GM18870 (cell line): ENCODE measurements around the gene RASGRF1.

Experiments
- ATAC-seq: cut with Tn5 transposase; IDR thresholded peaks from one replicate; pipeline ENCODE4 v1.9.1; 2021; ENCODE audit warnings: moderate library complexity; ENCODE audit not compliant: unreplicated experiment

Gene RASGRF1

DNA sequence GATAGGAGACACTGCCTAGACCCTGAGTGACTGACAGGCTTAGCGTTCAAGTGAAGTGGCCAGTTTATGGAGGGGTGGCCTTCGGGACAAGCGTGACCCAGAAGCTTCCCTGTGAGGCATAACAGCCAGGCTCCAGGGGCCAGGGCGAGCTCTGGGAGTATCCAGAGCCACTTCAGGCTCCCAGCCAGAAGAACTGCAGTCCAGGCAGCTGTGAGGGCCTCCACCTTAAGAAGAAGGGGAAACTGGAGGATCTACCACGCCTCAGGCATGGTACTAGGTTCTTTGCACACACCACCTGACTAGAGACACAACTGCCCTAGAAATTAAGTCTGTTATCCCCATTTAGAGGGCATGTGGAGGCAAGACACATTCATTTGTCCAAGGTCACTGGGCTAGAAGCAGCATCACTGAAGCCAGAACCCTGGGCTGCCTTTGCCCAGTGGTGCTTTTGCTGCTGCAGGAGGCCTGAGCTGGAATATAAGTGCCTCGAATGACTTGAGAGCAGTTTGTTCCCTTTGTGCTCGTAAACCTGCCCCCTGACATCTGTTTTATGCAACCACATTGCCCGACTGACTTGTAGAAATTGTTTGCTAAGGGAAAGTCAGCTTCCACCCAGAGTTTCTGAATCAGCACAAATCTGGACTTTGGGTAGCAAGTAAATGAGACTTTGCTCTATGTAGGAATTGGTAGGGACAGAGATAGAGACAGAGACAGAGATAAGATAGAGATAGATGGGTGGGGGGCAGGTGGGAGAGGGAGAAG, 23.3 kb downstream of the RASGRF1 start:
- no peak for ATAC-seq

DNA sequence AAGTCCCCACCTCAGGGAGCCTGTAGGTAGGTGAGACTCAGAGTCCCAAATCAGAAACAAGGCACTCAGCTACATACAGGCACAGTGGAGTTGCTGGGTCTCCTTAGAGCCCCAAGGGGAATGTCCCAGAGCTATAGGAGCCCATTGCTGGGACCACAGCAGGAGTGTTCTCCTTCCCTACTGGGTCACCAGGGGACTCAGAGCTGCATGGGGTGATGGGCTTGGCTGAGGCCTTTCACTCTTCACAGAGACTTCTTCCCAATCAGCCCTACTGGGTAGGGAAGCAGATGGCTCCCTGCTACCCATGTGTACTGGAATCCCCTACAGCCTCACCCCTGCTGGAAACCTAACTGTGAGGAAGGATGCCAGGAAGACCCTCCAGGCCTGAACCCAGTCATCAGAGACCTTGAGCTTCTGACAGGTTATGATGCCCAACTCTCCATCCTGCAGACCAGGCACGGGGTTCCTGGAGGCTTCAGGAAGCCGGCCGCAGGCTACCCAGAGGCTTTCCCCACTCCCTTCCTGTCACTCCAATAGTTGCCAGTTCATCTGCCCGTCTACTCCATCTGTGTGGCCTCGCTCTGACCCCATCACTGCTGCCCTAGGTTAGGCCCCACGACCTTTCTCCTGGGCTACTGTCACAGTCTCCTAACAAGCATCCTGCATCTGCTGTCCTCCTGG, 24.0 kb downstream of the RASGRF1 start:
- no peak for ATAC-seq

DNA sequence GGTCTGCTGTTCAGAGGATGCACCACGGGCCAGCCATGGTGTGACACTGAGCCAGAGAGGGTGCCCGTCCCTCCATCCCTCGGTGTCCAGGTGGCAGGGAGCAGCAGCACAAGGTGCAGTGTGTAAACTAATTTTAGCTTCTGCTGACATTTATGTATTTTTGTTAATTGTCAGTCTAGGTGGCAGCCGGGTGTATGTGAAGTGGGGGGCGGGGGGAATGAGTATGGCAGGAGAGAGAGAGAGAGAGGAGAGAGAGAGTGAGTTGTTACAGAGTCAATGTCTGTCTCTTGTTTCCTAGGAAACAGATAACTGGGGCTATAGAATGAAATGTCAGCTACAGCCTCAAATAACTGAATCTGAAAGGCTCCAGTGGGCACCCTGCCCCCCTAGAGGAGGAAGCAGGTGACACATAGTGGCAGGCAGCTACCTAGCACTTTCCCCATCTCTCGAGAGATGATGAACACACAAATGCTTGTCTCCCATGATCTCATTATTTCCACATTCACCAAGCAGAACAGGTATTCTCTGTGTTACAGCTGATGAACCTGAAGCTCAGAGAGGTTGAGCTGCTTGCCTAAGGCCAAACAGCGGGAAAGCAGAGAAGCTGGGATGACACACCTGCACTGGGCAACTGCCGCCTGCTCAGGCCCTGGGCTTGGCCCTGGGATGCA, 24.7 kb downstream of the RASGRF1 start:
- no peak for ATAC-seq

DNA sequence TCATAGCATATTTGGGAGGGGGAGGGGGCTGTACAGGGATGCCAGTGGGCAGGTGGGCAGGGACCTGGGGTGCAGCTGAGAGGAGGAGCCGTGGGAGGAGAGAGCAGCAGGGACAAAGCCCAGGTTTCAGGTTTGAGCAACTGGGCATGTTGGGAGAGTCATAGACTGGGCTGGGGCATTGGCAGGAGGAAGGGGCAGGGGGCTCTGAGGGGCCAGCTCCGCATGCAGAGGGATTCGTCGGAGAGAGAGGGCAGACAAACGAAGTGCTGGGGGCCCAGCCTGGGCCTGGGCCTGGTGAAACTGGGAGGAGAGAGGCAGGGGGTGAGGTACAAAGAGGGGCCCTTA, 25.2 kb downstream of the RASGRF1 start:
- ATAC-seq = no peak

DNA sequence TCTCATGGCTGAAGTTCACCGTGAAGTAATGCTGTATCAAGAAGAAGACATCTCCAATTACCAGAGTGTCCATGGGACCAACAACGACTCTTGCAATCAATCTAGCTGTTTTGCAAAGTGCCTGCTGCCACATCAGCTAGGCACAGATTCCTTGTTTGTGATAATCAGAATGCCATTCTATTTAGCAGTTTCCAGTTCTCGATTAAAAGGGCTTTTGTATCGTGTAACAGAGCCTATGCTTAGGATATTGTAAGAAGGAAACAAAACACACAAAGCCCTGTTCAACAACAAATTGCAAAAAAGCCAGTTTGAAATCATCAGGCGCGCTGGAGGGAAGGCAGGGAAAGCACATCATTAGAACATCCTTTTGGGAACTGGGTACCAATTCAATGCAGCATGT, 26.1 kb downstream of the RASGRF1 start:
- no peak for ATAC-seq

DNA sequence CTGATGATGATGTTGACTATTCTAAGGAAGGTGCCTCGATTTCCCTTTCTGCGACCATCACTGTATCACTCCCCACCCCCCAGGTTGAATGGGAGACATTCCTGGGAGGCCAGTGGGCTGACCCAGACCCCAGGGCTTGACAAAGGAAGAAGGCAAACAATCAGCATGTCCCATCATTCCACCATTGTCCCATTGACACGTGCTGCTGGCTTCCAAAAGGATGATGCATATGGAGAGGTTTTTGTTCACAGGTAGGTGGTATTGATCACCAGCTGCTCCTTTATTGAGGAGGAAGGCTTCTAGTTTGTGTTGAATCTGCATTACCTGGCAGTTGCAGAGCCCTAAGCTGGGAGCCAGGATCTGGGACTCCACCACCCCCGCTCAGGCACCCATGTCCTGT, 30.4 kb downstream of the RASGRF1 start:
- ATAC-seq = no peak

DNA sequence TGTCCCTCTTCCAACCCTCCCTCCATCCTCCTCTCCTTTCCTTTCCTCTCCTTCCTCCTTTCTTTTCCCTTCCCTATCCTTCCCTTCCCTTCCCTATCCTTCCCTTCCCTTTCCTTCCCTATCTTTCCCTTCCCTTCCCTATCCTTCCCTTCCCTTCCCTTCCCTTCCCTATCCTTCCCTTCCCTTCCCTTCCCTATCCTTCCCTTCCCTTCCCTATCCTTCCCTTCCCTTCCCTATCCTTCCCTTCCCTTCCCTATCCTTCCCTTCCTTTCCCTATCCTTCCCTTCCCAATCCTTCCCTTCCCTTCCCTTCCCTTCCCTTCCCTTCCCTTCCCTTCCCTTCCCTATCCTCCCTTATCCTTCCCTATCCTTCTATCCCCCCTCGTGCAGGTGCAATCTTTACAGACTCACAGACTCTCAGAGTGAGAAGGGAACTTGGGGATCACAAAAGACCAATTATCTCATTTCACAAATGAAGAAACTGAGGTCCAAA, 31.5 kb downstream of the RASGRF1 start:
- ATAC-seq = no peak

DNA sequence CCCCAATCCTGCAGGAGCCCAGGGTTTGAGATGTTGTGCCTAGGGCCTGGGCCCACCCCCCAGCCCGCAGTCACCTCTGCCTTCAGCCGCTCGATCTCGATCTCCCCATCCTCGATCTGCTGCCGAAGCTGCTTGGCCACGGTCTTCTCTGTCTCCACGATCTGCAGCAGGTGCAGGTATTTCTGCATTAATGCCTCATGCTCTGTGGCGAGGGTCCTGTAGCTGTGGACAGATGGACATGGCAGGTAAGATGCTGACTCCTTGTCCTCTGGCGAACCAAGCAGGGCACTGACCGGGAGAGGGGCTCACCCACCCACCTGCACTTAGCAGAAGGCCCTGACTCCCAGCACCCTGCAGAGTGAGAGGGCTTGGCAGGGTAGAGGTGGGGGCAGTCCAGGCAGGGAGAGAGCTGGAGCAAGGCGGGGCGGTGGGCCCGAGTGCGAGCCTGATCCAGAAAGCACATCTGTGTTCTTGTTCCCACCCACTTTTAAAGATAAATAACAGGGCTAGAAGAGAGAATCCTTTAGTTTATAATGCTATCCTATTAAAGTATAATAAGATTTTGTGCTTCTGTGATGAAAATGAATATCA, 32.2 kb downstream of the RASGRF1 start:
- no peak for ATAC-seq

DNA sequence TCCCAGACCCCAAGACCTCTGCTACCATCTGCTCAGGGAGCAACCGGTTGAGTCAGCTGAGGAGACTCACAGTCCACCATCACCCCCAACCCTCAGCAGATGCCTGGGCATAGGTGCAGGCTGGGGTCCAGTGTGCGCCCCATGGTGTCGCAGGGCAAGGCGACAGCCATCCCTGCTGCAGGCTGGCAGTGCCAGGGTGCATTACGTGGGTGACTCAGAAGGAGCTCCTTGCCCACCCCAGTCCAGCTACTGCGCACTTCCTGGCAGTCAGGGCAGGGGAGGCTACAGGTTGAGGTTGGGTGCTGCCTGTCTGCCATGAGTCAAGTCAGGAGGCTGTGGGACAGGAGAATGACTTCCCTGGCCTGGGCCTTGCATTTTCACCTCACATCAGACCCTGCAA, 33.5 kb downstream of the RASGRF1 start:
- no peak for ATAC-seq

DNA sequence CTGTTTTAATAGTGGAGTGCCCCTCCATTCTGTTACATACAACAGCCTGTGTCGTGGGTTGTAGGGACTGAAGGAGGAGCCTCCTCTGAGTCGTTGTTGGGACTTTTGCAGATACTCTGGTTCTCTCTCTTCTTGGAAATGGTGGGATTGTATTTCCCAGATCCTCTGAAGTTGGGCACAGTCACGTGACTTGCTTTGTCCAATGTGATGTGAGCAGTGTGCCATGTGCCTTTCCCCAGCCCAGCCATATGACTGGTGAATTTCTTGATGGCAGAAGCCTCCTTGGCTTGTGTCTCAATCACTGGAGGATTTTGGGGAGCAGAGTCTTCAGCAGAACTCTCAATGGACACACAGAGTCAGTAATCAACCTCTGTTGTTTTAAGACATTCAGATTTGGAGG, 36.2 kb downstream of the RASGRF1 start:
- no peak for ATAC-seq

DNA sequence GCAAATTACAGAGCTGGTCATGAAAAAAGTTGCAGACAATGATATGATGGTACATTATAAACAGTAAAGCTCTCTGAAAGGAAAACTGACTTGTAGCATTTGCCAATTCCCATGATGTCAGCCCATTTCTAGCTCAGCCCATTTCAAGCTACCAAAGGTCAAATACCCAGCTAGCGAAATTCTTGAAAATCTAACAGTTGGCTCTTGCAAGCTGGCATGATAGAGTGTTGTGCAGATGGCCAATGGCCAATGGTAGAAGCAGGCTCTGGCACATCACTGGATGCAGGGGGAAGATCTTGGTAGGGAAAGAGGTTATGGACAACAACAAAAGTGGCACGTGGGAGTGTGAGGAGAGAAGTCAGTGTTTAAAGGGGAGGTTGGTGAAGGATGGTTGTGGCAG, 36.7 kb downstream of the RASGRF1 start:
- no peak for ATAC-seq

DNA sequence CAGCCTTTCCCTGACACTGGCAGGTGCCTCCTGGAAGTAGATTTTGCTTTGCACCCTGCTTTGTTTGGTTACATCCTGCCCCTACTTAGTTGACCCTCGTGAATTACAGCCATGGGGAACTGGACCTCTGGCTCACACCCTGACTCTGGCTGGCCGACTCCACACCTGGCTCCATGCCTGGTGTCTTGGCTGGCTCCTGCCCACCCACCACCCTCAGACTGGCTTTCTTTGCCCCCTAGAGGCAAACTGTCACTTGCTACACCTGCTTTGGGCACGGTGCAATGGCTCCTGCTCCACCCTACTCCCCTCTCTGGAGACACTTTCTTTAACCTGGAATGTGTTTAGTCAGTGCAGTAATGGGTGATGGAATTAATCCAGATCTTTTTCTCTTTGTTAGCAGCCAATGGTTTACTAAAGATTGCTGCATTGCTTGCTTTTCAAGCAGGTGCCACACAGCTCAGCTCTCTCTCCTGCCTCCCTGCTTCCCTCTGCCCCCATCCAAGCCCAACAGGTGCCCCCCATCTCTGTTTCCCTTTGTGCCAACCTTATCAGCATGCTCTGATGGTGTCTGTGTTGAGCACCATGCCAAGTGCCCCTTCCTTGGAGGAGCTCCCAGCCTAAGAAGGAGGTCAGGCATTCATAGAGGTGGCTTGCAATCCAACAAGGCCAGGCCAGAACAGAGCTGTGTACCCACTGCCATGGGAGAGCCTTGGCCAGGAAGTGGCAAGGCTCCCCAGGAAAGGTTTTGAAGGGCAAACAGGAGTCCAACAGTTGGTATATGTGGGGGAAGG, 38.4 kb downstream of the RASGRF1 start:
- no peak for ATAC-seq

DNA sequence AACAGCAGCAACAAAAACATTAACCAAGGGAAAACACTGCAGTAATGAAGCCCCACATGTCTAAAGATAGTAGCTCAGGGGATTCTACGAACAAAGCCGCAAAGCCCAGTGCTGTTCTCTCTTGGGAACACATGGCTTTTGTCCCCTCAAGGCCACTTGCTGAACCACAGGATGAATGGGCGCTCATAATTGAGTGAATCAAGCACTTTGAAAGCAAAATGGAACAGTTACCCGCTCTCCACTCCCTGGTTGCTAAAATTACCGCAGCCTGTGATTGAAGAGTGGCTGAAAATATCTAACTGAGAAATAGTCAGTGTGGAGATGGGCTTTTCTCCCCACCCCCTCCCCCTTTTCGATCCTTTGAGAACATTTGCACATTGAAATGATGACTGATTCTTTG, 39.6 kb downstream of the RASGRF1 start:
- no peak for ATAC-seq

DNA sequence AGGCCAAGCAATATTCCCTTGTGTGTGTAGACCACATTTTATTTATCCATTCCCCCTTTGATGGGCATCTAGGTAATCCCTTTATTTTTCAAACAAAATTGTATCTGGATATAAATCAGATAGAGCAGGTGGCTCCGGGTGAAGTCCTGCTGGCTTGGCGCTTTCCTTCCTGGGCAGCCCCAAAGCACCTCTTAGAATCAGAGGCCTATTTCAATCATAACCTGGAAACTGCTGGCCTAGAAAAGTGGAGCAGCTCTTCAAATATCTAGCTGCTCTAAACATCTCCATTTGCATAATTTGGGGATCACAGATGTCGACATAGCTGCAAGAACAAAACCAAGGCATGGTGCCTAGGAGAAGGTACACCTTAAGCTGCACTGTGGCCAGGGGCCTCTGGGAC, 40.2 kb downstream of the RASGRF1 start:
- no peak for ATAC-seq

DNA sequence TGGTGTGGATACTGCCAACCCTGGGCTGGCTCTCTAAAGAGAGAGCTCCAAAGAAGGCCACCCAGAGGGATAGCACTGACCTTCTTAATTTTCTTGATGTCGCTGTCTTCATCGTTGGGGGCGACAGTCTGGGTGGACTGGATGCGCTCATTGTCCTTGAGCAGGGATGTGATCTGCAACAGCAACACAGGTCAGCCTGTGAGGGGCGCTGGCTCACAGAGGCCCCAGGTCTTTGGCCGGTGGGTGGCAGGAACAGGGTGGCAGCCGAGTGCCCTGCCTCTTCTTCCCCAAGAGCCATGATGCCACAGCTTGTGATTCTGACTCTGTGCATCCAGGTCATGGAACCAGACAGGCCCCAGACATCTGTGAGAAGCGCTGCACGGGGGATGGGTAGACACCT, 41.2 kb downstream of the RASGRF1 start:
- ATAC-seq = no peak

DNA sequence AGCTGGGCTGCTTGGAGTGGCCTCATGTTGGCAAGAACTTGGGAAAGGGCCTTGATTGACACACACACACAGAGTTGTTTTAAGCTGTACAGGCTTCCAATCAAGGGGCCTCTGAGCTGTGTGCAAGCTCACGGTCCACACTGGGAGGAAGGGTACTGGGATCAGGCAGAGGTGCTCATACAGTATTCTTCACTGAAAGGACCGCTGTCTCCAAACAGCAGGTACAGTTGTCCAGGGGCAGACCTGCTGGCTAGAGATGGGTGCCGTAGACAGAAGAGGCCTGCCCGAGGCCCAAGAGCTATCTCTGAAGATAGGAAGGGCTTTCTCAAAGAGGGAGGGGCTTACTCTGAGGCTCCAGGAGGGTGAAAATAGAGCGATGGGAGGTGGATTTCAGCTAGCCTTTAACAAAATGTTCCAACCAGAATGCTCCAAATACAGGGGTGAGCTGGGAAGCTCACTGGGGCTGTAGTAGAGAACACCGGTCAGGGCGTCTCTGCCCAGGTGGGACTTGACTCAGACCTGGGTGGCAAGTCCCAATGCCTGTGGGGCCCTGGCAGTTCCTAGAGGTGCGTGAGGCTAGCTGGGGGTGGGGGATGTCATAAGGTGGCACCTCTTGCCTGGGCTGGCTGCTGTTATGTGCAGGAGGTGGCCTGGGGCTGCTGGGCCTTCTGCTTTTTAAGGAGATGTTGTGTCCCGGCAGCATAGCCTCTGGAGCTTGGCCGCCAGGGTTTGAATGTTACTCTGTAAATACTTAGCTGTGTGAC, 42.7 kb downstream of the RASGRF1 start:
- ATAC-seq = no peak

DNA sequence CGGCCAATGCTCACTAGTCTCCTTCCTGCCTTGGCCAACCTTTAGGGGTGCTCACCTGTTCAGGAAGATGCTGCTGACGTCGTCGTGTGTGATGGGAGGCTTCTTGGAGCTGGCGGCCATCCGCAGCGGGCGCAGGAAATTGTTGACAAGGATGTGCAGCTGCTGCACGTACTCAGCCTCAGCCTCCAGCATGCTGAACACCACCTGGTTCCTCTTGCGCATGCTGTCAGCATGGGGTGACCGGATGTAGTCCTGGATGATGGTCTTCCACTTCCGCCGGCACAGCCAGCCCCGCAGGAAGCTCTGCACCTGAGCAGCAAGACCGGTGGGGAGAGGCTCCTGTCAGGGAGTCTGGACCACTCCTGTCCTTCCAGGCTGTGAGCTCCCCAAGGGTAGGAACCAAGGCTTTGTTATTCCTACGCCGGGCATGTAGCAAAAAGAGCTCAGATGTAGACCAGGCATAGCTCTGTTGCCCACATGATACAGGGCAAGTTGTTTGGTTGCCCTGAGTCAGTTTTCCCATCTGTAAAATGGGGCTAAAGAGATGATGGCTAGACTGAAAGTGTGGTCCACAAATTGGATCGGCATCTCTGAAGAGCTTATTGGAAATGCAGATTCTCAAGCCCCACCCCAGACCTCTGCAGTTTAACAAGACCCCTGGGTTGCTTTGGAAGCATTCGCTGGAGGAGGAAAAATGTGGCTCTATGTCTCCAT, 43.7 kb downstream of the RASGRF1 start:
- ATAC-seq = no peak

DNA sequence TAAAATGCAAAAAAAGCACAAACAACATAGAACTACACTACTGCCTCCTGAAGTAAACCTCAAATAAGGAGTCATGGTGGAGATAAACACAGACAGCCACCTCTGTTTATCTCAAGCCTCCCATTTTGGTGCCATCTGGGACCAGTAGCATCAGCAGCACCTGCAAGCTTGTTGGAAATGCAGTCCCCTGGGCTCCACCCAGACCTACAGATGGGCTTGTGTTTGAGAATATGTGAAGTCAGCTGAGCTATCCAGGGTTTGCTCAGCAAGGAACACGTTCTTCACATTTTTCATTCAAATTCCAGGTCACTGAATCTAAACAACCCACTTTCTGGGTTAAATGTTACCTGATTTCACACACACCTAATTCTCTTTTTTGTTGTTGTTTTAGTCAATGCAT, 45.5 kb downstream of the RASGRF1 start:
- no peak for ATAC-seq

DNA sequence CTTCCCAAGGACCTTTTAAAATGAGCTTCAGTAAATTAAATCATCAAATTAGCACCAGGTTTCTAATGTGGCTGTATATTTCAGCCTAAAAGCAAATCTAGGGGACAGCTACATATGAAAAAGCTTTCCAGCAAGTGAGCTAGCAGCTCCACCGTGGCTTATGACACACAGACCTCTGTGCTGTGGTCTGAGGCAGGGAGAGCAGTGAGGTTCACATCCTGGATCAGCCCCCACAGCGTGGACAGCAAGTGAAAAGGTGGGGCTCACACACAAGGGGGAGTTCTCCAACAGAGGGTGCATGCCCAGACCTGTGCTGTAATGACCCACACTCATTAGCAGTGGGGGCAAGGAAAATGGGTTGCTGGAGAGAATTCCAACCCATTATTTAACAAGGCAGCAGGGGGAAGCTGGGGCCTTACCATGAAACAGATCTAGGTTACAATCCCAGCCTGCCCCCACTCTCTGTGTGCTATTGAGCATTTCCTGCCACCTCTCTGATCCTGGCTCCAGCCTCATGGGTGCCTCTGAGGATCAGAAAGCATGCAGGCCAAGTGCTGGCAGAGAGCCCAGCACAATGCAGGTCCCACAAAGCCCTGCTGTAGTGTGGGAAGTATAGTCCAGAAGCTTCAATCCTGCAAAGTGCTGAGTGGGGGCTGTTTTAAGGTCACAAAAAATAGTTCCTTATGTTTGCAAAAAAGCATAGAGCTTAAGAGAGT, 48.2 kb downstream of the RASGRF1 start:
- ATAC-seq = no peak
